ENCODE data around the gene NEDD8. TPM values are rescaled to one million over a fixed set of nuclear protein-coding genes. Genes with fewer than 3 reads are reported as not detected.
A peak's percentile ranks its signal among the peaks of the same experiment; 100 is the strongest.

The NEDD8 gene
- total RNA-seq, 1 experiment from 2014 or later: 214 TPM

GRCh38 chr14:24258548-24259265 lies 26.5 kb upstream of the NEDD8 start:
- no peak for TF ChIP-seq CTCF (conservative IDR thresholded peaks at IDR 0.05)
- no peaks in the 10 kb centered on the region for H3K9me3 ChIP-seq (ENCODE audit: control insufficient read depth, low read depth, low read length)
- no peaks in the 10 kb centered on the region for H3K4me1 ChIP-seq (ENCODE audit: insufficient read depth, low read length)
- H3K79me2 ChIP-seq (ENCODE audit: insufficient read depth, low read length): no peaks in the 10 kb centered on the region
- H3K14ac ChIP-seq (ENCODE audit: insufficient read depth, low read length): no peak overlapping the region; the same call in 1 of the 2 replicates
- H3K4me1 Mint-ChIP-seq: no peaks in the 10 kb centered on the region; a peak in 2 of 4 replicates
- H3K27me3 ChIP-seq (ENCODE audit: insufficient read depth, low read length): no peaks in the 10 kb centered on the region
- no peak overlapping the region for H3K4me2 ChIP-seq (ENCODE audit: insufficient read depth, insufficient read length, low read length)
- H4K8ac ChIP-seq (replicated peaks; ENCODE audit: insufficient read length, low read depth, low read length): no peak overlapping the region
- H3K4me3 Mint-ChIP-seq: no peak overlapping the region
- no peaks in the 10 kb centered on the region for H3K79me1 ChIP-seq (ENCODE audit: insufficient read depth, low read depth, low read length, poor library complexity, severe bottlenecking)
- no peak overlapping the region for H4K5ac ChIP-seq (ENCODE audit: insufficient read length, low read depth, low read length)
- no peak overlapping the region for H3K56ac ChIP-seq (ENCODE audit: insufficient read length, low read depth, low read length)
- H3K27ac ChIP-seq (ENCODE audit: insufficient read length, low read depth, low read length): no peak overlapping the region
- no peak overlapping the region for H2BK5ac ChIP-seq (ENCODE audit: insufficient read length, low read length)
- no peak overlapping the region for H2BK120ac ChIP-seq (ENCODE audit: low read depth, low read length, poor library complexity, severe bottlenecking)
- no peak overlapping the region for H3K23ac ChIP-seq (ENCODE audit: insufficient read length, low read depth, low read length)
- H2BK15ac ChIP-seq (ENCODE audit: low read depth, low read length): no peak overlapping the region
- H3K27ac Mint-ChIP-seq: peak overlapping the region in 1 of 3 experiments; percentile 27; a peak in 1 of 7 replicates
- H2AFZ ChIP-seq (ENCODE audit: low read length): no peak overlapping the region
- H3K36me3 Mint-ChIP-seq (ENCODE audit: insufficient read depth in 1 of 3, low read depth in 3 of 3): no peaks in the 10 kb centered on the region
- H3K9me3 Mint-ChIP-seq: no peaks in the 10 kb centered on the region
- H3K4ac ChIP-seq (ENCODE audit: low read depth, low read length): no peak overlapping the region
- no peak overlapping the region for H3T11ph ChIP-seq (ENCODE audit: low read length)
- no peak overlapping the region for H3K18ac ChIP-seq (ENCODE audit: insufficient read length, low read depth, low read length)
- H3K23me2 ChIP-seq (ENCODE audit: insufficient read length, low read depth, low read length, poor library complexity, severe bottlenecking): no peaks in the 10 kb centered on the region
- no peaks in the 10 kb centered on the region; the same call in 1 of the 2 replicates for H3K27me3 Mint-ChIP-seq (ENCODE audit: low read depth)
- H4K91ac ChIP-seq (ENCODE audit: insufficient read length, low read depth, low read length): no peak overlapping the region
- H2BK20ac ChIP-seq (ENCODE audit: low read depth, low read length, poor library complexity, severe bottlenecking): no peak overlapping the region
- no peak overlapping the region for H2AK5ac ChIP-seq (ENCODE audit: insufficient read length, low read length)
- no peaks in the 10 kb centered on the region for H4K20me1 ChIP-seq (ENCODE audit: control insufficient read depth, insufficient read depth, insufficient read length)
- WGBS (ENCODE audit: extremely low coverage, insufficient read length, low lambda C conversion rate): no CpG with 5 or more reads among the region's 18 CpGs
- H3K9ac ChIP-seq (ENCODE audit: extremely low read depth, insufficient read length, low read length): no peak overlapping the region
- DNase-seq: peak; percentile 24
- no peak overlapping the region for H2BK12ac ChIP-seq (ENCODE audit: insufficient read length, low read depth, low read length)
